H1 (cell line): ENCODE measurements around the gene ZNF566. TPM values are rescaled to one million over a fixed set of nuclear protein-coding genes. Genes with fewer than 3 reads are reported as not detected.

Source experiments
- BCL11A ChIP-seq, 2 experiments: IDR thresholded peaks; one replicate each; pipeline ENCODE4 v1.6.1; 2011; ENCODE audit warnings: low read depth in 2 of 2, low read length in 2 of 2, mild to moderate bottlenecking in 2 of 2
- BRCA1 ChIP-seq: IDR thresholded peaks from 2 replicates; pipeline ENCODE4 v1.6.1; 2012; ENCODE audit warnings: low read depth, low read length, improper control_type of control experiment
- CBX8 ChIP-seq: fragments of 300-800, 300-1000 bp; sonication (generic); IDR thresholded peaks from 2 replicates; pipeline ENCODE4 v1.7.1; 2016; ENCODE audit warnings: low read depth, low read length, borderline replicate concordance
- CHD1 ChIP-seq: IDR thresholded peaks from 2 replicates; pipeline ENCODE4 v1.6.1; 2012; ENCODE audit warnings: low read depth, low read length, improper control_type of control experiment
- CREB1 ChIP-seq: IDR thresholded peaks from 2 replicates; pipeline ENCODE4 v1.6.1; 2012; ENCODE audit warnings: inconsistent platforms
- EP300 ChIP-seq, 2 experiments: IDR thresholded peaks; 1 replicate in 1 of 2; 2 replicates in 1 of 2; pipeline ENCODE4 v1.6.1; 2011 to 2012; ENCODE audit warnings: low read depth in 2 of 2, low read length in 2 of 2, mild to moderate bottlenecking in 2 of 2, borderline replicate concordance in 1 of 2, inconsistent platforms in 1 of 2, moderate library complexity in 1 of 2
- KDM1A ChIP-seq: fragments of 200-600, 300-600 bp; sonication (generic); IDR thresholded peaks from 2 replicates; pipeline ENCODE4 v1.7.1; 2016; ENCODE audit warnings: mild to moderate bottlenecking, low read length, borderline replicate concordance
- KDM5A ChIP-seq: fragments of 200-600 bp; IDR thresholded peaks from 2 replicates; pipeline ENCODE4 v1.7.1; 2012; ENCODE audit warnings: mild to moderate bottlenecking, low read length, inconsistent platforms, mixed read lengths
- POLR2A ChIP-seq, 2 experiments: IDR thresholded peaks; 1 replicate in 1 of 2; 2 replicates in 1 of 2; pipeline ENCODE4 v1.6.1; 2011; ENCODE audit warnings: low read depth in 2 of 2, low read length in 2 of 2, mild to moderate bottlenecking in 2 of 2; ENCODE audit errors: control extremely low read depth in 1 of 2
- POU5F1 ChIP-seq: IDR thresholded peaks from 2 replicates; pipeline ENCODE4 v1.6.1; 2011; ENCODE audit warnings: low read depth, mild to moderate bottlenecking, low read length, moderate library complexity
- SIRT6 ChIP-seq: IDR thresholded peaks from one replicate; pipeline ENCODE4 v1.7.1; 2012; ENCODE audit warnings: low read length, inconsistent platforms
- SIX5 ChIP-seq: IDR thresholded peaks from 2 replicates; pipeline ENCODE4 v1.6.1; 2011; ENCODE audit warnings: mild to moderate bottlenecking, low read depth, low read length
- SP1 ChIP-seq: IDR thresholded peaks from 2 replicates; pipeline ENCODE4 v1.6.1; 2011; ENCODE audit warnings: low read depth, low read length
- TEAD4 ChIP-seq: IDR thresholded peaks from 2 replicates; pipeline ENCODE4 v1.6.1; 2012; ENCODE audit warnings: low read depth, low read length, inconsistent platforms, mixed read lengths
- polyA plus RNA-seq, 7 experiments: library from polyadenylated mRNA; depleted of rRNA in 3 of 7; stranded (reverse) in 5 of 7; unstranded in 2 of 7; fragments of >200 nt in 5 of 7; fragments of 200-250 nt in 2 of 7; gene quantifications; 1 replicate in 5 of 7; 2 replicates in 1 of 7; 4 replicates in 1 of 7; pipeline versions ENCODE4 v1.2.1 to v1.2.3, GENCODE V29; 2011 to 2013; ENCODE audit warnings: missing spikeins in 2 of 7, mixed read lengths in 2 of 7
- total RNA-seq: library from RNA; stranded (reverse); fragmentation: NEBNext Ultra II Directional; extraction: Animal tissue kit (Norgen Biotek cat#: 25700); gene quantifications from 2 replicates; pipeline ENCODE4 v1.2.1, GENCODE V29; 2021
- TF ChIP-seq, protein P1 (sequence below), 3 experiments: IDR thresholded peaks; 1 replicate in 2 of 3; 2 replicates in 1 of 3; pipeline versions ENCODE4 v1.5.1 to v1.6.1; 2011; ENCODE audit warnings: low read length in 3 of 3, mild to moderate bottlenecking in 3 of 3, inconsistent platforms in 2 of 3, low read depth in 1 of 3, moderate library complexity in 1 of 3; ENCODE audit not compliant: insufficient read depth in 1 of 3; ENCODE audit errors: control extremely low read depth in 1 of 3
- TF ChIP-seq, protein P2 (sequence below): IDR thresholded peaks from 2 replicates; pipeline ENCODE4 v1.6.1; 2012; ENCODE audit warnings: inconsistent platforms

ZNF566 gene
- total and polyA plus RNA-seq, 2 of the 8 experiments (the other 6 are each of a cell fraction or from before 2014, with no cell fraction given) = 6.9 to 16.6 TPM

DNA sequence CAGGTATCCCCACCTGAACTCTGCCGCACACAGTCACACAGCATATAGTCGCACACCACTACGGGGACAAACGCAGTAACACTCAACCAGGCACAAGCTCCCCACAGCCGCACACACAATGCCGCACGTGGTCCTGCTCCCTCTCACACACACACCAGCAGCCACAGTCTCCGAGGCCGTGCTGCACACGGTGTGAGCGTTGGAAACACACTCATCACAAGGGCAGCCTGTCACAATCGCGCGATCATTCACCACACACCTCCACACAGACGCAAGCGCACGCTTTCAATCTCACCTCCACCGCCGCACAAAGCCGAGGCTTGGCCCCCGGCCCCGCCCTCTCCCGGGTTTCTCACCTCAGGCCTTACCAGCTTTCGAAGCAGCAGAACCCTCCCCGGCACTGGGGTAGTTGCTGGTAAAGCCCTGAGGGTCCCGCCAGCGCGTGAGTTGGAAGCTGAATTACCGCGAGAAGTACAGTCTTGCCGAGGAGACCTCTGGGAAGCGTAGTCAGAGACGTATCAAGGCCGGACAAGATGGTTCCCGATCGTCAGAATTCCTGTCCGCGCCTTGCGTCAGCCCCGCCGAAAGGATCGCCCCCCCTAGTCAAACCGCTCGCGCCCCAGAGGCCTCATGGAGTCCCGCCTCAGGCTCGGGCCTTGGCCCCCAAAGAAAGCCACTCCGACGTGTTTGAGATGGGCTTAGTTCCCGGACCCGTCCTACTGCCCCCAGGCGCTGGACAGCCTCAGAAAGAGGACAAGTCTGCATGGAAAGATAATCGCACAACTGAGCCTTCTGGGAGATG lies at the start of gene ZNF566 (continued):
- TF ChIP-seq SP1 (peak; percentile 44; the same call in 1 of the 2 replicates), BRCA1 (peak; percentile 88), POU5F1 (no peak), KDM1A (no peak), KDM5A (no peak), TEAD4 (no peak), POLR2A (IDR thresholded peaks at IDR 0.05; ENCODE audit: control extremely low read depth in 1 of 2, low read depth in 2 of 2, low read length in 2 of 2) (peak; percentile 85 to 88), CBX8 (no peak), CHD1 (no peak), BCL11A (IDR thresholded peaks at IDR 0.05; ENCODE audit: low read depth in 2 of 2, low read length in 2 of 2) (no peak), EP300 (IDR thresholded peaks at IDR 0.05; ENCODE audit: borderline replicate concordance in 1 of 2, low read depth in 2 of 2, low read length in 2 of 2) (peak in 1 of 2 experiments; percentile 23; a peak in 1 of 3 replicates), SIRT6 (no peak), CREB1 (peak; percentile 40), SIX5 (peak; percentile 47)
- TF ChIP-seq, protein P1, sequence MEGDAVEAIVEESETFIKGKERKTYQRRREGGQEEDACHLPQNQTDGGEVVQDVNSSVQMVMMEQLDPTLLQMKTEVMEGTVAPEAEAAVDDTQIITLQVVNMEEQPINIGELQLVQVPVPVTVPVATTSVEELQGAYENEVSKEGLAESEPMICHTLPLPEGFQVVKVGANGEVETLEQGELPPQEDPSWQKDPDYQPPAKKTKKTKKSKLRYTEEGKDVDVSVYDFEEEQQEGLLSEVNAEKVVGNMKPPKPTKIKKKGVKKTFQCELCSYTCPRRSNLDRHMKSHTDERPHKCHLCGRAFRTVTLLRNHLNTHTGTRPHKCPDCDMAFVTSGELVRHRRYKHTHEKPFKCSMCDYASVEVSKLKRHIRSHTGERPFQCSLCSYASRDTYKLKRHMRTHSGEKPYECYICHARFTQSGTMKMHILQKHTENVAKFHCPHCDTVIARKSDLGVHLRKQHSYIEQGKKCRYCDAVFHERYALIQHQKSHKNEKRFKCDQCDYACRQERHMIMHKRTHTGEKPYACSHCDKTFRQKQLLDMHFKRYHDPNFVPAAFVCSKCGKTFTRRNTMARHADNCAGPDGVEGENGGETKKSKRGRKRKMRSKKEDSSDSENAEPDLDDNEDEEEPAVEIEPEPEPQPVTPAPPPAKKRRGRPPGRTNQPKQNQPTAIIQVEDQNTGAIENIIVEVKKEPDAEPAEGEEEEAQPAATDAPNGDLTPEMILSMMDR (IDR thresholded peaks at IDR 0.05; ENCODE audit: control extremely low read depth in 1 of 3, insufficient read depth in 1 of 3, low read depth in 1 of 3, low read length in 3 of 3) = peak in 1 of 3 experiments; percentile 20; a peak in 1 of 4 replicates
- TF ChIP-seq, protein P2, sequence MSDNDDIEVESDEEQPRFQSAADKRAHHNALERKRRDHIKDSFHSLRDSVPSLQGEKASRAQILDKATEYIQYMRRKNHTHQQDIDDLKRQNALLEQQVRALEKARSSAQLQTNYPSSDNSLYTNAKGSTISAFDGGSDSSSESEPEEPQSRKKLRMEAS = peak; percentile 99
